Stomach (tissue), 9 donors: Measurements from ENCODE around the gene C2CD2. TPM values are rescaled to one million over a fixed set of nuclear protein-coding genes. Genes with fewer than 3 reads are reported as not detected.

Experiments used
- DNase-seq, 2 donors: peaks; one replicate each; pipeline versions ENCODE4 v3.0.0 to v3.0.0-alpha.2; 2013 to 2019
- H3K27ac ChIP-seq, 5 donors: fragments of 200-600 bp in 4 of 5; sonication (generic) in 4 of 5; one replicate each; pipeline ENCODE4 v1.5.1; 2013 to 2019; ENCODE audit warnings: mild to moderate bottlenecking in 1 of 5, moderate library complexity in 1 of 5
- H3K27me3 ChIP-seq, 3 donors: fragments of 200-600 bp; sonication (generic); one replicate each; pipeline ENCODE4 v1.5.1; 2017 to 2019; ENCODE audit warnings: mixed run types in 1 of 3
- H3K36me3 ChIP-seq, 4 donors: fragments of 200-600 bp; sonication (generic); 1 replicate in 3 of 4; 2 replicates in 1 of 4; pipeline ENCODE4 v1.5.1; 2016 to 2019
- H3K4me1 ChIP-seq, 4 donors: fragments of 200-600 bp; sonication (generic); one replicate each; pipeline ENCODE4 v1.5.1; 2016 to 2019
- H3K4me3 ChIP-seq, 4 donors: fragments of 200-600 bp; sonication (generic) in 3 of 4; one replicate each; pipeline ENCODE4 v1.5.1; 2016 to 2019; ENCODE audit warnings: mild to moderate bottlenecking in 1 of 4
- H3K9me3 ChIP-seq, 4 donors: fragments of 200-600 bp; sonication (generic); one replicate each; pipeline ENCODE4 v1.5.1; 2016 to 2019
- CTCF ChIP-seq, 7 experiments: fragments of 450-650 bp in 4 of 7; fragments of 200-600 bp in 3 of 7; sonication (generic) in 3 of 7; IDR thresholded peaks; one replicate each; pipeline ENCODE4 v1.5.1; 2016 to 2019; ENCODE audit warnings: antibody characterized with exemption in 7 of 7, control low read depth in 2 of 7, mild to moderate bottlenecking in 1 of 7
- EP300 ChIP-seq: sonication (generic); formaldehyde crosslinking; IDR thresholded peaks from one replicate; pipeline ENCODE4 v1.6.1; 2017; ENCODE audit warnings: antibody characterized with exemption
- POLR2A ChIP-seq, 4 donors: fragments of 450-650 bp; IDR thresholded peaks; one replicate each; pipeline ENCODE4 v1.6.1; 2016; ENCODE audit warnings: antibody characterized with exemption in 4 of 4, control low read depth in 2 of 4, mild to moderate bottlenecking in 1 of 4, moderate library complexity in 1 of 4
- POLR2AphosphoS5 ChIP-seq, 3 donors: sonication (generic); formaldehyde crosslinking; IDR thresholded peaks; one replicate each; pipeline ENCODE4 v1.6.1; 2016; ENCODE audit warnings: antibody characterized with exemption in 3 of 3
- WGBS, 5 donors: extraction: QIAGEN DNeasy Blood & Tissue Kit in 3 of 5; methylation state at CpG; one replicate each; pipeline versions ENCODE4 v1.1.5 to v1.1.7; 2013 to 2018; 5-methylcytosine and 5-hydroxymethylcytosine counted together
- intact Hi-C: fragments of 100-400 bp; cut with DNase I; formaldehyde crosslinking; loops from one replicate; pipeline ENCODE4 v1.15.1; 2023; ENCODE audit warnings: low total_unique reads
- polyA plus RNA-seq, 3 donors: library from polyadenylated mRNA; stranded (reverse); fragments of 200-250 nt; gene quantifications; one replicate each; pipeline ENCODE4 v1.2.3, GENCODE V29; 2013
- total RNA-seq, 5 donors: library from RNA; depleted of rRNA; stranded (reverse); fragments of >200 nt; gene quantifications; one replicate each; pipeline versions ENCODE4 v1.1.0 to v1.2.3, GENCODE V29; 2014 to 2016
- donor health status: healthy with polysubstance abuse.
- donor health status: Bipolar disorder and iron deficiency.
- donor health status: healthy.

The C2CD2 gene
- total and polyA plus RNA-seq, 8 donors: 4.6 to 31.9 (median 16.0) TPM

DNA sequence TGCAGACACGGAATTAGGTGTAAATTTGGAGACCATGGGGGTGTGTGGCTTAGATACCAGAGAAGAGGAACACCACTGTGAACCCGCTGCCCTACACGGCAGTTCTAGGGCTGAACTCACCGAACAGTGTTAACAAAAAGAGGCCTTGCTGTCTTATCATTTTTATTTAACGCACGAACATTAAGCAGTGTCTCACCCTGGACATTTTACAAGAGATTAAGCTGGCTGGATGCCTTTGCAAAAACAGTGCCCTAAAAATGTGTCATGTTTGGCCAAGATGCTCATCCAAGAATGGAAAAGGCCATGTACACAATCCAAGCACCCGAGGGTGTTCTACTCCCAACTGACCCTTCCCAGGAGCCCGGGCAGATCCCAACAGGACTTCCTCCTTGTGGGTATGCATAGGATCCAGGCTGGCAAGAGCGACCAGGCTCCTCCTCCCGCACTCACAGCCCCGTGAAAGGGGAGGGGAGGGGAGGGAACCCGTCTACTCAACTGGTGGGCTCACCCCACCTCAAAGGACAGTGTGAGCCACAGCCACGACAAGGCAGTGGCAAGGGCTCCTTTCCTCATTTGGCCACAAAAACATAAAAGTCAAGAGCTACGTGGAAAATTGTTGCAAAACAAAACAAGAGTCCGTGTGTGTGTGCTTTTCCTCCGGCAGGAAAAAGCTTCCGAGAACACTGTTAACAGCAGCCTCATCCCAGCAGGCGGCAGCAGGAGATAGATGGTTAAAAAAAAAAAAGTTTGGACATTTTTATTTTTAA, 20.3 kb downstream of the C2CD2 start:
- no peak for TF ChIP-seq CTCF (IDR thresholded peaks at IDR 0.05)
- TF ChIP-seq POLR2A (IDR thresholded peaks at IDR 0.05): no peak
- no peak for TF ChIP-seq POLR2AphosphoS5 (IDR thresholded peaks at IDR 0.05)
- no peak for TF ChIP-seq EP300
- DNase-seq: peak in 1 of 2 donors; percentile 48
- intact Hi-C loops: no loop called here
- Histone ChIP-seq H3K9me3 (no peaks in the 10 kb centered on the region), H3K4me1 (peaks cover 0 to 41% (median 24%) of the 10 kb centered on the region in 4 donors), H3K27ac (peak overlapping the region in 4 of 5 donors; percentile 29 to 78 (median 69)), H3K27me3 (no peaks in the 10 kb centered on the region), H3K4me3 (peak overlapping the region; percentile 9 to 34 (median 24)), H3K36me3 (no peaks in the 10 kb centered on the region)
- 46 to 62% (median 54%) methylated on average over 17 to 18 of the region's 18 CpGs for WGBS, 5 donors

- DNase-seq: no peak
- TF ChIP-seq EP300 (no peak), POLR2AphosphoS5 (IDR thresholded peaks at IDR 0.05) (no peak), CTCF (IDR thresholded peaks at IDR 0.05) (no peak), POLR2A (IDR thresholded peaks at IDR 0.05) (no peak)
- no peaks in the 10 kb centered on the region for H3K36me3 ChIP-seq
- intact Hi-C loops: no loop called here
- H3K9me3 ChIP-seq: no peaks in the 10 kb centered on the region
- peaks cover 0 to 47% (median 29%) of the 10 kb centered on the region in 4 donors for H3K4me1 ChIP-seq
- H3K27ac ChIP-seq: peak overlapping the region in 4 of 5 donors; percentile 29 to 78 (median 69)
- H3K27me3 ChIP-seq: no peaks in the 10 kb centered on the region
- 56 to 70% (median 65%) methylated on average over 12 to 18 of the region's 18 CpGs for WGBS, 5 donors
- H3K4me3 ChIP-seq: no peak overlapping the region
Measured at GRCh38 chr21:41932576-41933312, 21.1 kb downstream of the C2CD2 start.

- DNase-seq: no peak
- peak overlapping the region in 2 of 5 donors; percentile 29 to 66 for H3K27ac ChIP-seq
- H3K4me3 ChIP-seq: no peak overlapping the region
- intact Hi-C loops: no loop called here
- WGBS, 5 donors: 67 to 90% (median 87%) methylated on average over 4 to 13 of the region's 13 CpGs
- no peaks in the 10 kb centered on the region for H3K9me3 ChIP-seq
- H3K27me3 ChIP-seq: no peaks in the 10 kb centered on the region
- H3K4me1 ChIP-seq: peaks cover 0 to 53% (median 34%) of the 10 kb centered on the region in 4 donors
- no peaks in the 10 kb centered on the region for H3K36me3 ChIP-seq
- TF ChIP-seq EP300: no peak
Measured at GRCh38 chr21:41932191-41932575, 21.6 kb downstream of the C2CD2 start.

DNA sequence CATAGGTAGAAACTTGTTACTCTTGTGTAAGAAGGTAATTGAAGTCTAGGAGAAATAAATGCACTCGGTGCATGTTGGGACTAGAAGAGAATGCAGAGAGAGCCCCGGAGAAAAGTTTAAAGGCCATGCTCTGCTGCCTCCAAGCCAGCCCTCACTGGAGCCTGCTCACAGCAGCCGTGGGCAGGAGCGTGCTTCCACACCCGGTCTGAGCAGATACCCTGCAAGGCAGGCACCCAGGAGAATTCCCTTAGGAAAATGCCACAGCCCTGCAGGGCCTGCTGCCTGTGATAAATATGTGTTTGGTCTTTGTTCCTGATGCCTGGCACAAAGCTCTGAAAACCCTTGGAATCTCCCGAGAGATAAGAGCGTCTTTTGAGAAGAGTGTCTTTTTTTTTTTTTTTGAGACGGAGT, 22.8 kb downstream of the C2CD2 start:
- WGBS, 5 donors: 35 to 75% (median 44%) methylated on average over 8 of the region's 8 CpGs
- TF ChIP-seq CTCF (IDR thresholded peaks at IDR 0.05) (no peak), EP300 (no peak), POLR2A (IDR thresholded peaks at IDR 0.05) (no peak), POLR2AphosphoS5 (IDR thresholded peaks at IDR 0.05) (no peak)
- H3K27me3 ChIP-seq: no peaks in the 10 kb centered on the region
- peak overlapping the region in 1 of 5 donors; percentile 62 for H3K27ac ChIP-seq
- no peaks in the 10 kb centered on the region for H3K9me3 ChIP-seq
- H3K36me3 ChIP-seq: no peaks in the 10 kb centered on the region
- intact Hi-C loops: no loop called here
- no peak overlapping the region for H3K4me3 ChIP-seq
- peaks cover 2 to 61% (median 43%) of the 10 kb centered on the region in 4 donors for H3K4me1 ChIP-seq
- no peak for DNase-seq
